Aorta (tissue), 5 donors: ENCODE measurements around the gene ITPRIPL2. TPM values are rescaled to one million over a fixed set of nuclear protein-coding genes. Genes with fewer than 3 reads are reported as not detected.

Source experiments
- ATAC-seq: fragments of 200-7000 bp; cut with Tn5 transposase; one replicate; pipeline ENCODE4 v1.9.1; 2022; ENCODE audit warnings: moderate library complexity; ENCODE audit not compliant: low FRiP score
- DNase-seq, 2 donors: peaks; one replicate each; pipeline ENCODE4 v3.0.0-alpha.2; 2020
- H3K27ac ChIP-seq, 2 donors: one replicate each; pipeline ENCODE4 v1.5.1; 2013; ENCODE audit warnings: low read length in 2 of 2, mild to moderate bottlenecking in 2 of 2, moderate library complexity in 2 of 2, control low read depth in 1 of 2, inconsistent platforms in 1 of 2, low read depth in 1 of 2
- H3K27me3 ChIP-seq, 2 donors: one replicate each; pipeline ENCODE4 v1.6.1; 2013; ENCODE audit warnings: control low read depth in 1 of 2, low read length in 1 of 2, mild to moderate bottlenecking in 1 of 2, moderate library complexity in 1 of 2; ENCODE audit not compliant: insufficient read depth in 2 of 2, control insufficient read depth in 1 of 2
- H3K36me3 ChIP-seq, 2 donors: one replicate each; pipeline ENCODE4 v1.6.1; 2013; ENCODE audit warnings: control low read depth in 1 of 2, low read length in 1 of 2, mild to moderate bottlenecking in 1 of 2; ENCODE audit not compliant: insufficient read depth in 2 of 2, control insufficient read depth in 1 of 2
- H3K4me1 ChIP-seq, 2 donors: one replicate each; pipeline ENCODE4 v1.6.1; 2013; ENCODE audit warnings: low read length in 2 of 2, control low read depth in 1 of 2, mild to moderate bottlenecking in 1 of 2, moderate library complexity in 1 of 2; ENCODE audit not compliant: insufficient read depth in 2 of 2, control insufficient read depth in 1 of 2
- H3K4me3 ChIP-seq, 2 donors: one replicate each; pipeline ENCODE4 v1.5.1; 2013; ENCODE audit warnings: low read length in 2 of 2, control low read depth in 1 of 2, mild to moderate bottlenecking in 1 of 2
- H3K9me3 ChIP-seq: one replicate; pipeline ENCODE4 v1.6.1; 2013; ENCODE audit warnings: mild to moderate bottlenecking, low read length; ENCODE audit not compliant: control insufficient read depth
- WGBS, 2 donors: extraction: QIAGEN DNeasy Blood & Tissue Kit; methylation state at CpG; one replicate each; pipeline ENCODE4 v1.1.7; 2013; 5-methylcytosine and 5-hydroxymethylcytosine counted together
- intact Hi-C, 2 donors: fragments of 100-400 bp; cut with DNase I; formaldehyde crosslinking; loops; one replicate each; pipeline versions ENCODE4 v1.14.2 to v1.15.0; 2022
- long read RNA-seq, 2 donors: library from polyadenylated mRNA; unstranded; transcript quantifications; one replicate each; pipeline ENCODE4 v2.0.0, GENCODE V29; 2020 to 2021
- polyA plus RNA-seq, 2 donors: library from polyadenylated mRNA; stranded (reverse); fragments of 200-250 nt; gene quantifications; one replicate each; pipeline ENCODE4 v1.2.3, GENCODE V29; 2013
- total RNA-seq, 2 donors: library from RNA; stranded (reverse); fragmentation: NEBNext Ultra II Directional; extraction: Animal tissue kit (Norgen Biotek cat#: 25700); gene quantifications; one replicate each; pipeline ENCODE4 v1.2.1, GENCODE V29; 2021
- donor health status: healthy with polysubstance abuse.
- donor health status: Bipolar disorder and iron deficiency.
- donor health status: DM: no; HTN: no; CAD: no.
- donor health status: DM: no; HTN: no; CAD: no.
- donor health status: DM: yes; HTN: yes; CAD: no.

Gene ITPRIPL2
- total RNA-seq: 10 to 100 TPM; 71.5 to 88.9 TPM
- 10 to 100 TPM; 15.7 to 19.1 TPM for polyA plus RNA-seq
- long read RNA-seq, donor 1, full-length matches to known transcripts: 95 of 95 reads
- long read RNA-seq, donor 1, partial matches to known transcripts: 0 of 95 reads
- long read RNA-seq, donor 1, other reads (novel, unspliced or antisense): 0 of 95 reads
- long read RNA-seq, donor 2, full-length matches to known transcripts: 34 of 34 reads
- long read RNA-seq, donor 2, partial matches to known transcripts: 0 of 34 reads
- long read RNA-seq, donor 2, other reads (novel, unspliced or antisense): 0 of 34 reads

- ATAC-seq (peak; percentile 91), DNase-seq (peak; percentile 96)
- H3K27ac ChIP-seq: peak within 1 kb of the TSS; percentile 73 to 88
- no peaks in the 10 kb centered on the region for H3K4me1 ChIP-seq
- H3K36me3 ChIP-seq: no peaks in the 10 kb centered on the region
- intact Hi-C loops: loop anchor here in 1 of 2 donors (5.0 kb wide), 1 partner anchor 74 kb away; no protein-coding TSS in a partner anchor
- H3K27me3 ChIP-seq: no peaks in the 10 kb centered on the region
- 1% methylated on average over 60 to 74 of the region's 74 CpGs for WGBS, 2 donors
- peak within 1 kb of the TSS; percentile 76 to 86 for H3K4me3 ChIP-seq
- H3K9me3 ChIP-seq: no peaks in the 10 kb centered on the region
These were observed at the start of gene ITPRIPL2 for GRCh38 chr16:19113577-19114358. Gene ITPRIPL2 (plus strand): TSS chr16:19113964. CDS start chr16:19114462, 498 bp downstream.

- Histone ChIP-seq H3K27ac (no peak overlapping the region), H3K4me3 (no peak overlapping the region), H3K4me1 (no peaks in the 10 kb centered on the region), H3K9me3 (no peaks in the 10 kb centered on the region), H3K27me3 (no peaks in the 10 kb centered on the region), H3K36me3 (no peaks in the 10 kb centered on the region)
- intact Hi-C loops: loop anchor here in 1 of 2 donors (5.0 kb wide), 2 partner anchors 70 to 265 kb away; partner anchors contain the start of gene ARL6IP1
- 55 to 59% methylated on average over 9 of the region's 9 CpGs for WGBS, 2 donors
- DNase-seq (no peak), ATAC-seq (no peak)
These were observed 46.8 kb upstream of the ITPRIPL2 start for GRCh38 chr16:19066988-19067348.

DNA sequence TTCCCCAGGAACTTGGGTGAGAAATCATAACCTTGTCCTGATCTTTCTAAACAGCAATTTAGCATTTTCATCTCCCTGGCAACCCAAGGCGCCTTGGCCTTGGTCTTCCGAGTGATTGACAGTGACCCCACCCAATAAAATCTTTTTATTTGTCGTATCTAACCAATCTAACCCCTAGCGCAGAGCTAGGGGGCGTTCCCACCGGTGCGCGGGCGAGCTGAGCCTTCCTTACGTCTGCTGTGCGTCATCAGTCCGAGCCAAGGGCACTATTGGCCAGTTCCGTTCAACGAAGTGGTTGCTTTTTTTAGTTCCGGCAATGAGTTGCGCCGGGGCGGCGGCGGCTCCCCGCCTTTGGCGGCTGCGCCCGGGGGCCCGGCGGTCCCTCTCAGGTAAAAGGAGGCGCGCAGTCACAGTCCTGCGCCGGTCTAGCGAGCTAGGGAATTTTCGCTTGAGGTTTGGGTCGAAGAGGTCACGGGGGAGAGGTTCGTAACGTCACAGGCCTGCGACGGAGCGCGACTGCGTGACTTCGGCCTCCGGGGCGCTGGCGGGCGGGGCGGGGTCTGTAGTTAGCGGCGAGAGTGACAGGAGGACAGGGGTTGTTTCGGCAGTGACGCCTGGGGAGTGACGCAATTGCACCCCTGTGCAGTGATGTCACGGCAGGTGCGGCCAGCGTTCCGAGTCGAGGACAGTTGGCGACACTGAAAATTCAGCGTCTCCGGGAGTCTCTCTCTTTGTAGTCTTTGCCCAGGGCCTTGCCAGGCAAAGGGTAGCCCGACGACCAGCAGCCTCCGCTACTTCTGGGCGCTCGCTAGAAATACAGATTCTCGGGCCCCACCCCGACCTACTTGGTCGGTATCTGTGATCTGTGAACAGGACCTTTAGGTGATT lies 46.2 kb upstream of the ITPRIPL2 start, which contains the start of gene COQ7:
TSS of gene COQ7 (plus strand) at position 266 of the 888 bp plus-strand sequence. CDS start at position 317, 51 bp downstream.
- ATAC-seq (peak; percentile 99), DNase-seq (peak; percentile 99)
- WGBS, 2 donors: 0 to 1% methylated on average over 68 of the region's 68 CpGs
- Histone ChIP-seq H3K4me3 (peak within 1 kb of the TSS; percentile 82 to 98), H3K27me3 (no peaks in the 10 kb centered on the region), H3K4me1 (no peaks in the 10 kb centered on the region), H3K27ac (peak within 1 kb of the TSS; percentile 95 to 100), H3K9me3 (no peaks in the 10 kb centered on the region), H3K36me3 (no peaks in the 10 kb centered on the region)
- intact Hi-C loops: loop anchor here in 1 of 2 donors (2.0 to 5.0 kb wide), 4 partner anchors 21 to 265 kb away; partner anchors contain the start of genes ARL6IP1 and TMC7

GRCh38 chr16:19068237-19068815 lies 45.4 kb upstream of the ITPRIPL2 start:
- intact Hi-C loops: loop anchor here in 1 of 2 donors (2.0 to 5.0 kb wide), 4 partner anchors 20 to 266 kb away; partner anchors contain the start of genes ARL6IP1 and TMC7
- 44 to 47% methylated on average over 19 of the region's 19 CpGs for WGBS, 2 donors

GRCh38 chr16:19071811-19072777 lies 41.7 kb upstream of the ITPRIPL2 start:
- no peaks in the 10 kb centered on the region for H3K9me3 ChIP-seq
- no peak for DNase-seq
- no peak for ATAC-seq
- WGBS, 2 donors: 80 to 84% methylated on average over 21 of the region's 21 CpGs
- H3K36me3 ChIP-seq: no peaks in the 10 kb centered on the region
- no peaks in the 10 kb centered on the region for H3K4me1 ChIP-seq
- no peak overlapping the region for H3K4me3 ChIP-seq
- intact Hi-C loops: no loop called here
- no peak overlapping the region for H3K27ac ChIP-seq
- H3K27me3 ChIP-seq: no peaks in the 10 kb centered on the region

More at GRCh38 chr16:19068237-19068815, 45.4 kb upstream of the ITPRIPL2 start:
- Histone ChIP-seq H3K27ac (peak overlapping the region; percentile 95 to 100), H3K36me3 (no peaks in the 10 kb centered on the region), H3K9me3 (no peaks in the 10 kb centered on the region), H3K27me3 (no peaks in the 10 kb centered on the region), H3K4me3 (peak overlapping the region; percentile 82 to 98), H3K4me1 (no peaks in the 10 kb centered on the region)
- ATAC-seq (no peak), DNase-seq (no peak)

- no peak for DNase-seq
- no peak for ATAC-seq
- no peaks in the 10 kb centered on the region for H3K9me3 ChIP-seq
- no peak overlapping the region for H3K27ac ChIP-seq
- no peaks in the 10 kb centered on the region for H3K36me3 ChIP-seq
- no peaks in the 10 kb centered on the region for H3K27me3 ChIP-seq
- no peak overlapping the region for H3K4me3 ChIP-seq
- intact Hi-C loops: no loop called here
- 95 to 96% methylated on average over 3 of the region's 3 CpGs for WGBS, 2 donors
- H3K4me1 ChIP-seq: no peaks in the 10 kb centered on the region
These were observed 40.4 kb upstream of the ITPRIPL2 start for GRCh38 chr16:19073344-19073743.

- H3K27me3 ChIP-seq: no peaks in the 10 kb centered on the region
- DNase-seq (no peak), ATAC-seq (no peak)
- H3K36me3 ChIP-seq: peaks cover under 1 to 2% of the 10 kb centered on the region in 2 donors
- H3K27ac ChIP-seq: no peak overlapping the region
- no peak overlapping the region for H3K4me3 ChIP-seq
- intact Hi-C loops: no loop called here
- H3K9me3 ChIP-seq: no peaks in the 10 kb centered on the region
- WGBS, 2 donors: 77 to 86% methylated on average over 7 of the region's 7 CpGs
- no peaks in the 10 kb centered on the region for H3K4me1 ChIP-seq
These were observed 39.9 kb upstream of the ITPRIPL2 start for GRCh38 chr16:19073863-19074262.
